Esophagus mucosa (tissue), 1 donor: ENCODE measurements around the gene UCP1. TPM values are rescaled to one million over a fixed set of nuclear protein-coding genes. Genes with fewer than 3 reads are reported as not detected.
"Not testable (repeated sequence)": the region's sequence is repeated elsewhere in the genome, so short reads cannot be mapped to it uniquely, and the experiment has no call there.

Source experiments
- ATAC-seq: fragments of 200-7000 bp; cut with Tn5 transposase; one replicate; pipeline ENCODE4 v1.9.1; 2020
- total RNA-seq: library from RNA; stranded (reverse); gene quantifications from one replicate; pipeline ENCODE4 v1.2.4, GENCODE V29; 2023
- donor health status: DM: yes; HTN: yes; CAD: no.

Gene UCP1
- total RNA-seq, 1 donor from 2014 or later: not detected

GRCh38 chr4:140529434-140529833, 39.3 kb downstream of the UCP1 start:
- ATAC-seq: no peak

DNA sequence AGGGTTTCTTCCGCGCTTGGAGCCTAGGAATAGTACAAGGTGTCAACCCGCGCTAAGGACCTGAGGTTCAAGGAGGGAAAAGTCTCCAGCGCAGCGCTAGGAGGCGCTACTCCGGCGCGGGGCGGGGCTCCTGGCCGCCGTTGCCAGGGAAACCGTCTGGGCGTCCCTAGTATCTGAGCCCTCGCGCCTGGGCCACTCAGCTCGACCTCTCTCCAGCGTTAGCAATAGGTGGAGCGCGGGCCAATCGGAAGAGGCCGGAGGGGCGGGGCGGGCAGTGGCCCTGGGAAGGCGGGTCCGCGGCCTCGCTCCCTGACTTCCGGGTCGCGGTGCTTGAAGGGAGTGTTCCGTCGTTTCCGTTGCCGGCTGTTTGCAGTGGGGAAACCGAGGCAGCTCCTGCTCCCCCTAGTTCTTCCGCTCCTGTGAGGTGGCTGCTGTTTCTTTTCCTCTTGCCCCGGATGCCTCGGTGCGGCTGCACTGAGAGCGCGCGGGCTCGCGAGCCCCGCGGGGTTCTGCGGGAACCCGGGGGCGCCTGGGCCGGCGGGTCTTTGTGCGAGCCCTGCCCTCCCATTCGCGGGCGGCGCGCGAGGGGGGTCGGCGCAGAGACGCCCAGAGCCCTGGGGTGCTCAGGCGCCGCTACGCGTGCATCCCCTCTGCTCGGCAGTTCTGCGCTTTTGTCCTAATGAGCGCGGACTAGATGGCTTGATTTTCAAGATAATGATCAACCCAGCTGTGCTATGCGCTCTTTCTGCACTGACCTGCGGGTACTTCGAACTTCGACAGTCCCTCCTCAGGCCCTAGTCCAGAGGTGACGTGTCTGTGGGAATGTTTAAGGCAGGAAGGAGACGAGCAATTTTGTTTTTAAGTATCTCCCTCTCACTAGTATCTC, 44.7 kb downstream of the UCP1 start, which contains the start of gene ELMOD2:
ELMOD2 (plus strand) TSS at position 312 of the 886 bp plus-strand sequence. CDS start 1,261 bp downstream, outside the sequence.
- peak; percentile 100 for ATAC-seq

DNA sequence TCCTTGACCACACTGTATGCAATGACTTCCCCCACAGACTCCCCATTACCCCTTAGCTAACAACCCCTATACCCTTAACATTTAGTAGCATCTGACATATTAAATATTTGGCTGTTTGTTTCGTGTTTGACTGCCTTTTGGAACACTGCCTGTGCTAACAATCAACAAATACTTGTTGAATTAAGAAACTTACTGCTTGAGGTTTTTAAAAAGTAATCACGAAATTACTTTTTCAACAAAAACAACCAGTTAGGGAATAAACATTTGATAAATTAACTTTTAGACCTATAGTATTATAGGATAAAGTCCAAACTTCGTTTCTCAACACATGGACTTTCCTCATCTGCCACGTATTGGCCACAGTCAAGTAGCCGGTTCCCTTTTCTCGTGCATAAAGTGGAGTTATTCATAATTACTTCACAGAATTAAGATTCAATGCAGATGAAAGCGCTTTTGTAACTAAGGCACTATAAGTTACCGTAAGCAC, 45.3 kb downstream of the UCP1 start:
- no peak for ATAC-seq

DNA sequence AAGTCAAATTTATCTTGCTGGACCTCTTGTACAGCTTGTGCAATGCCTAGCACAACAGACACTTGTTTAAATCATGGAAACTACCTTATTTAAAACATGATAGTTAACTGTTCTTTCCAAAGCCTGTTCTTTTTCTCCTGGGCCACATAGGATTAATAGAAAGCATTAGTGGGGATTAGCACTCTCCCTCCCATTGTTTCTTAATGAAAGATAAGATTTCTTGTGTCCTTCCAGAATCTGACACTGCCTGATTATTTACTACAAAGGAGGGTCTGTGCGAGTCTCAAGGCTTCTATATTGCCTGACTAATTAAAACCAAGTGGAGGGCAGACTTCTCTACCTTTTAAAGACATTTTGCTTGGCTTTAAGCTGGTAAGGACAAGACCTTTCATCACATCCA, 53.3 kb downstream of the UCP1 start:
- no peak for ATAC-seq

- not testable (repeated sequence) for ATAC-seq
Observed at GRCh38 chr4:140513765-140514164, 55.0 kb downstream of the UCP1 start.

Other genes starting within 250 kb of the UCP1 start
- gene SCOC, start 195.3 kb downstream of the UCP1 start, total RNA-seq: 30.3 TPM
- 1.2 TPM for gene CLGN, start 141.3 kb downstream of the UCP1 start, total RNA-seq
- not detected for gene MGAT4D, start 70.7 kb downstream of the UCP1 start, total RNA-seq
- 15.7 TPM for gene ELMOD2, start 44.8 kb downstream of the UCP1 start, total RNA-seq
- 11.5 TPM for gene TBC1D9, start 187.4 kb upstream of the UCP1 start, total RNA-seq